NOMO-1 (cell line): ENCODE measurements around the gene NAXD.
"Not testable (repeated sequence)": the region's sequence is repeated elsewhere in the genome, so short reads cannot be mapped to it uniquely, and the experiment has no call there.

Experiments
- DNase-seq, 2 experiments: peaks; one replicate each; lab custom pipeline; 2025; ENCODE audit not compliant: unreplicated experiment in 2 of 2; lab: John Stamatoyannopoulos, UW

NAXD gene

GRCh38 chr13:110615322-110616102 is at the start of gene NAXD:
Gene NAXD (plus strand): TSS chr13:110615545. CDS start chr13:110615602, 57 bp downstream.
- DNase-seq: peak; percentile 70 to 78

GRCh38 chr13:110566171-110566570 is 49.2 kb upstream of the NAXD start:
- no peak for DNase-seq

DNA sequence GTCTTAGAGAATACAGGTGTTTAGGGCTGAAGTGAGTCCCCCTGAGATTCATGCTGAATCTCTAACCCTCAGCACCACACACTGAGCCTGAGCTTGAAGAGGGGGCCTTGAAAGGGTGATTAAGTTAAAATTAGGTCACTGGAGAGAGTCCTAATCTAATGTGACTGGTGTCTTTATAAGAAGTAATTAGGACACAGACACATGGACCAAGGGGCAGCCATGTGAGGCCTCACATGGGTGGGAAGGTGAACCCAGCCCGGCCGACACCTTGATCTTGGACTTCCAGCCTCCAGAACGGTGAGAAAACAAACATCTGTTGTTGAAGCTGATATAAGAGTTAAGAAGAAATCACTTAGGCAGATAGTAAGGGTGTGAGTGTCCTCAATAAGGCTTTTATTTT is 46.7 kb upstream of the NAXD start:
- DNase-seq: no peak

DNA sequence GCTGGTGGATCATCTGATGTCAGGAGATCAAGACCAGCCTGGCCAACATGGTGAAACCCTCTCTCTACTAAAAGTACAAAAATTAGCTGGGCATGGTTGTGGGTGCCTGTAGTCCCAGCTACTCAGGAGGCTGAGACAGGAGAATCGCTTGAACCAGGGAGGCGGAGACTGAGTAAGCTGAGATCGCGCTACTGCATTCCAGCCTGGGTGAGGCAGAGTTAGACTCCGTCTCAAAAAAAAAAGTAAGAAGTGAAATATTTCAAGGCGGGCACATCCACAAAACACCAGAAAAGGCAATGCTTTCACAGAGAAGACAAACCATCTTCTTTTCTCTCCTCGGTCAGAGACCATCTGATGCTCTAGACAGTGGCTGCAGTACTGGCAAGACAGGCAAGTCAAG is 45.4 kb upstream of the NAXD start:
- not testable (repeated sequence) for DNase-seq

GRCh38 chr13:110570886-110571285 is 44.5 kb upstream of the NAXD start:
- no peak for DNase-seq

DNA sequence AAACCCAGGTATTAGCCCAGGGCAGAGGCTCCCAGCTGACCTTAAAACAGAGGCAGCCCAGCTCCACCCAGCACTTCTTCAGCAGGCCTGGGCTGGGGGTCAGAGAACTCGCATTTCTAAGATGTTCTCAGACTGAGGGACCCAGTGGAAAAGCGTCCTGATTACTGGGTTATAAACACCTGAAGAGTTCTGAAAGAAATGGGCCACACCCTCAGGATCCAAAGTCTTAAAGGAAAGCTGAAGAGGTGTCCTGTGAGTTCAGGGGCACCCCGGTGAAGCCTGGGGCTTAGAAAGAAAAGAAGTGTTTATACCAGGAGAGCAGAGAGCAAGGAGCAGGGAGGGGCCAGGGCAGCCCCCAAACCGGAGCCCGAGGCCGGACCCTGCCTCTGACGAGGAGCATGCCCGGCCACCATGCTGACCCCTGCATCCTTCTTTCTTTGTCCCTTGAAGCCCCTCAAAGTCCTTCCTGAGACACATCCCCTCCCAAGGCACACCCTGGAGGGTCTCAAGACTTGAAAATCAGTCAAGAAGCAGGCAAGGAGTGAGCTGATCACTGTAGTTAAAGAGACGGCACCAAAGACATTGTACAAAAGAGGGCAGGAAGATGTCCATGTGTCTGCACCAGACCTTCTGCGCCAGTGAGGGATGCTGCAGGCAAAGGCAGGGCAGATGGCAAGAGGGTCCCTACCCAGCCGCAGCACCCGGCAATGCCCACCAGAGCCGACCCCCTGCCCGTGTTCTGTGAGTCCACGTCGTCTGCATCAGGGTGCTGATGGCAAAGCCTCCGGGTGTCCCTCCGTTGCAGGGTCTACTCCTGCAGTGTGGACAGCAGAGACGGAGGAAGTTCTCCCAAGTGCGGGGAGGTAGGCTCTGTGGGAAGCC is 43.2 kb upstream of the NAXD start:
- DNase-seq: no peak

- no peak for DNase-seq
Observed at GRCh38 chr13:110572778-110573118, 42.6 kb upstream of the NAXD start.

GRCh38 chr13:110574161-110574560 is 41.2 kb upstream of the NAXD start:
- DNase-seq: no peak

DNA sequence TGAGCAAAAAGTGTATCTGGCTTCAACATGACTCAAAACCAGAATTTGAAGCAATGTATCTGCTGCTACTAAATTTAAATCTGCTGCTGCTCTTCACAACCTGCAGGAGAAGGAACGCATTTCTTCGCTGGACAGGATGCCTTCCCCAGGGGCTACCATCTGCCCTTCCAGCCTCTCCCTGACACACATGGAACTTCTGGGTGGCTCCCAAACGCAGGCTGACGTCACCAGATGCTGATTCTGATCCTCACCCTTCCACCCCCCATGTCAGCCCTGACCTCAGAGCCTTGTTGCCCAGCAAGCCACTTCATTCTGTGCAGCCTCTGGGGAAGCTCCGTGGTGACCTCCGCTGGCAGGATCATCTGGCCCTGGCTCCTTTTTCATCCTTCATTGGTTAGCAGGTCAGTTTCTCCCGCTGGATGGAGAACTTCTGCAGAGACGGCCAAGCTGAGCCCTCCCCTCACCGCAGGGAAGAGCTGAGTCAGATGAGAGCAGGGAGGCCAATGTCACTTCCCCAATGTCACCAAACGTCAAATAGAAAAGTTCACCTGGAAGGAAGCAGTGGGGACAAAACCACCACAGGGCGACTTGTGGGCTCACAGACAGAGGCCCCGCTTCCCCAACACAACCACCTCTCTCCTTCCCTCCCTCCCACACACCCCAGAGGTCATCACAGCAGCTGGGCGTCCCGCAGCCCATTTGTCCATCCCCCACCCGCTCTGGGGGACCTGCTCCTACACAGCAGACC is 39.8 kb upstream of the NAXD start:
- peak; percentile 76 to 86 for DNase-seq

- DNase-seq: no peak
Observed at GRCh38 chr13:110576070-110576394, 39.3 kb upstream of the NAXD start.

- DNase-seq: no peak
Observed at GRCh38 chr13:110576736-110577476, 38.4 kb upstream of the NAXD start.

DNA sequence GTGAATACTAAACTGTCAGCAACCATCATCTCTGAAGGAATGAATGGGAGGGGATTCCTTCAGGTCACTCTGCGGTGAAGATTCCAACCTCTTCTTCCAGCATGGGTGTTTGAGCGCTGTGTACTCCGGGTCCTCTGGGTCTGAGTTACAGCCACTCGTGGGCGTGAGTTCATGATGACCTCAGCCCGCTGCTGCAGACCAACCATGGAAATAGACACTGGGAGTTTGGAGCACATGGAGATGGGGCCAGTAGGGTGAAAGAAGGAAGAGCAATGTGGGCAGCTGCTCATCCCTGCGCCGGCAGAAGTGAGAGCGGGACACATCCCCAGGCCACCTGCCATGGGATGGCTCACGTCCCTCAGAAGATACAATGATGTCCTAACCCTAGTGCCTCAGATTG is 37.0 kb upstream of the NAXD start:
- no peak for DNase-seq

DNA sequence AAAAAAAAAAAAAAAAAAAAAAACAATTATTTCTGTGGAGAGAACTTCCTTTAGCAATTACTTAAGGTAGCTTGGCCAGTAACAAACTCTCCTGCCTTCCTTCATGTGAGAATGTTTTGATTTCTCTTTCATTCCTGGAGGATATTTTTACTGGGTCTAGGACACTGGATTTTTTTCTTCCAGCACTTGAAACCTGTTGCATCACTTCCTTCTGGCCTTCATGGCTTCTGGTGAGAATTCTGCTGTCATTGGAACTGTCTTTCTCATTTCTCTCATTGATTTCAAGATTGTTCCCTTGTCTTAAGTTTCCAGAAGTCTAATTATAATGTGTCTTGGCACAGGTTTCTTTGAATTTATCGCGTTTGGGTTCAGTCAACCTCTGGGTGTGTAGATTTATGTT is 34.5 kb upstream of the NAXD start:
- peak; percentile 17 to 43 for DNase-seq

DNA sequence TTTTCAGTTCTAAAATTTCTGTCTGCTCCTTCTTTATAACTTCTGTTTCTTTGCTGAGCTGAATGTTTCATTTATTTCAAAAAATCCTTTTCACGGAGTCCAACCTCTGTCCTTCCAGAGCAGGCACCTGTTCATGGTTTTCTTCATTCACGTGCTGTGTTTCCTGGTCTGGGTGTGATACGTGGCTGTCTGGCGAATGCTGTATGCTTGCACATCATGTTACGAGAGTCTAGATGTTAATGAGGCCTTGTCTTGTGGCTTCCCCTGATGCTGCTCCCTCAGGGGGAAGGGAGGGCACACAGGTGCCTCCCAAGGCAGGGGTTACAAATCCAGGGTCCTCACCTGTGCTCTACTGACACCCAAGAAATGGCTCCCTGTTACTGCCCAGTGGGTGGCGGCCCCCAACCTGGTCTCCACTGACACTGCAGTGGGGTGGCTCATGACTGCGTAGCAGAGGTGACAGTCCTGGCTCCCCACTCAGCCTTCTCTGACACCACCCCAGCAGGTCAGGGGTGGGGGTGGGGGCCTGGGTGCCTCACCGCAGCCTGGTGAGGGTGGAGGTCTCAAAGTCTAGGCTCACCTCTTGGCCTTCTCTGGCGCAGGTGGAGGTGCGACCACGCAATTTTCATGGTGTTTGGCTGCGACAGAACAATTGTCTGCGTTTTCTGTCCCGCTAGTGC is 33.7 kb upstream of the NAXD start:
- no peak for DNase-seq

DNA sequence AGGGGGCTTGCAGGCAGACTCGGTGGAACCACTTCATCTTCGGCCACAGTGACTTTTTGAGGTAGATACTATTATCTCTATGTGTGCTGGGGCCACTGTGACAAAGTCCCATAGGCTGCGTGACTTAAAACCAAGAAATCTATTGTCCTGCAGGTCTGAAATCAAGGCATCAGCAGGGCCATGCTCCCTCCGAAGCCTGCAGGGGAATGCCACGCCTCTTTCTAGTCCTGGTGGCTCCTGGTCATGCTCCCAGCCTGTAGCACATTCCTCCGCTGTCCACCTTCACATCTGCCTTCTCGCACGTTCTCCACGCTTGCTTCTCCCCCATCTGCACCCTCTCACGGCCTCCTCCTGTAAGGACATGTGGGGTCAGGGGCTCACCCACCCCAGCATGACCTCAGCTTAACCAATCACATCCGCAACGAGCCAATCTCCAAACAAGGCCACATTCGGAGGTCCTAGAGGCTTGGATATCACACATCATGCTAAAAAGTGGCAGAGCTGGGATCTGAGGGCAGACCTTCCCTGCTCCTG is 32.9 kb upstream of the NAXD start:
- DNase-seq: no peak

DNA sequence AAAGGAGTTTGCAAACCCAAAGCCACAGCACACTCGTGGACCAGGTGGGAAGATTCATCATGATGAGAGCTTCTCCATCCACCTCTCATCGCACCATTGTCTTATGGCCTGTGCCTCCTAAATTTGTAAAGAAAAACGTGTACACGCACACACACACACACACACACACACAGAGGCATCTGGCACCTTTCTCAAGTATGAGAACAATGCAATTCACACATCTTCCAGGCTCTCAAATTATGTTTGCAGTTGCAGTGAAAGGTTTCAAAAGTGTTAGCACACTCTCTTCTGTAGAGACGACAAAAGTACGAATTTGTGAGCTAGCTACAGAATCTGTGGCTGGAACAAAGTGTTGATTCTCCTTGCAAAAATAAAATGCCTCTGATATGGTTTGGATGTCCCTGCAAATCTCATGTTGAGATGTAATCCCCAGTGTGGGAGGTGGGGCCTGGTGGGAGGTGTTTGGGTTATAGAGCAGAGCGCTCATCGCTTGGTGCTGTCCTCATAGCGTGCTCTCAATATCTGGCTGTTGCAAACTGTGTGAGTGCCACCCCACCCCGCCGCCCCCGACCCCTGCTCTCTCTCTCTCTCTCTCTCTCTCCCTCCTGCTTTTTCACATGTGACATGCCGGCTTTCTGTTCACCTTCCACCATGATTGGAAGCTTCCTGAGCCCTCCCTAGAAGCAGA is 32.0 kb upstream of the NAXD start:
- DNase-seq: no peak

GRCh38 chr13:110589793-110590390 is 25.5 kb upstream of the NAXD start:
- DNase-seq: no peak

DNA sequence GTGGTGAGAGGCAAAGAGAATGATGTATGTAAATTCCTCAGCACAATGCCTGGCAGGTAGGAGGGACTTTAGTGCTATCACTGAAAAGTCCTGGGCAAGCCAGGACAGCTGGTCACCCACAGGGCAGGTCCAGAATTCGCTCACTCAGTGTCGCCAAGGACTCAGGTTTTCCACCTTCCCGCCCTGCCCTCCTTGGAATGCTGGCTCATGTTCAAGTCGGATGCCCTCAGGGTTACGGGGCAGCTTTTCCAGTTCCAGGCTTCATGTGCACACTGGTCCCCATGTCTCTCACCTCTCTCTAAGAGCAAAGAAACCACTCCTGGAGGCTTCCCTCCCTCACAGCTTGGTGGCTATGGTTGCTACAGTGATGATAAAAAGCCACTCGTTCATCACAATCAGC is 24.8 kb upstream of the NAXD start:
- no peak for DNase-seq

DNA sequence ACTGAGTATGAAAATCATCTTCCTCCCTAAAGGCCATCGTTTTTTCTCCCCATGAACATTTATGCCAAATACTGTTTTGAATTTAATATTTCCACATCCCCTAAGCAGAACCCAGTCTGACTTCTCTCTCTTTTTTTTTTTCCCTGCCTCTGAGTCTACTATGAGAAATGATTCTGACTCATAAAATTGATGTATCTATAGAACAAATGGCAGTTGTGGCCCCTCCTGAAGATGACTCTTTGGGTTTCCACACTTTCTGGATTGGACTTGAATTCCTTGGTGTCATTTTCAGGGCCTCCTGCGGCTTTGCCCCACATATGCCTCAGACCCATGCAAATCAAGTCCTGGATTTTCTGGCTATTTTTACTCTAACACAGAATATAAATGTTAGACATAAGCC is 22.7 kb upstream of the NAXD start:
- no peak for DNase-seq
